A673 (cell line): Measurements from ENCODE around the gene OR52A5. TPM values are rescaled to one million over a fixed set of nuclear protein-coding genes. Genes with fewer than 3 reads are reported as not detected.

Source experiments
- BruUV-seq: library from RNA; stranded (reverse); fragments of 400-500 nt; replicated peaks from 2 replicates; lab custom pipeline; 2021; lab: Mats Ljungman, UMichigan
- CTCF ChIA-PET: fragments of 300-600 bp; sonication (Branson Sonifier 250); formaldehyde crosslinking; loops from one replicate; lab custom pipeline; 2022; ENCODE audit warnings: antibody characterized with exemption; lab: Charles Lee
- POLR2A ChIA-PET: fragments of 300-600 bp; sonication (Branson Sonifier 250); formaldehyde crosslinking; loops from one replicate; lab custom pipeline; 2022; ENCODE audit warnings: antibody characterized with exemption; ENCODE audit not compliant: low non-redundant PET; lab: Charles Lee
- DNase-seq: peaks from one replicate; pipeline ENCODE4 v3.0.0-alpha.2; 2015; ENCODE audit warnings: low spot score
- H3K27ac ChIP-seq: fragments of 200-600 bp; sonication (generic); 2 replicates; pipeline ENCODE4 v1.5.1; 2016; ENCODE audit warnings: mixed run types, low read depth, mild to moderate bottlenecking, mixed read lengths, antibody characterized with exemption, low read length; ENCODE audit not compliant: poor library complexity, severe bottlenecking
- H3K27me3 ChIP-seq: fragments of 200-600 bp; sonication (generic); replicated peaks from 2 replicates; pipeline ENCODE4 v1.6.1; 2017; ENCODE audit warnings: mixed run types, low read depth, mild to moderate bottlenecking, mixed read lengths, antibody characterized with exemption, low read length; ENCODE audit not compliant: insufficient read depth, poor library complexity
- H3K36me3 ChIP-seq: fragments of 200-600 bp; sonication (generic); 2 replicates; pipeline ENCODE4 v1.6.1; 2016; ENCODE audit warnings: mixed run types, mild to moderate bottlenecking, mixed read lengths, antibody characterized with exemption, low read length; ENCODE audit not compliant: insufficient read depth, poor library complexity, severe bottlenecking
- H3K4me1 ChIP-seq: fragments of 200-600 bp; sonication (generic); 2 replicates; pipeline ENCODE4 v1.6.1; 2017; ENCODE audit warnings: mixed run types, mild to moderate bottlenecking, mixed read lengths, antibody characterized with exemption, low read length; ENCODE audit not compliant: insufficient read depth, poor library complexity, severe bottlenecking
- H3K4me3 ChIP-seq: fragments of 200-600 bp; sonication (generic); 2 replicates; pipeline ENCODE4 v1.5.1; 2016; ENCODE audit warnings: low read depth, mixed run types, mild to moderate bottlenecking, mixed read lengths, low read length; ENCODE audit not compliant: poor library complexity, severe bottlenecking
- H3K9me3 ChIP-seq: fragments of 200-600 bp; sonication (generic); 2 replicates; pipeline ENCODE4 v1.6.1; 2016; ENCODE audit warnings: mixed run types, low read depth, mild to moderate bottlenecking, mixed read lengths, antibody characterized with exemption, low read length; ENCODE audit not compliant: poor library complexity, severe bottlenecking
- EZH2 ChIP-seq: fragments of 200-600 bp; sonication (generic); IDR thresholded peaks from 2 replicates; pipeline ENCODE4 v1.6.1; 2017; ENCODE audit warnings: borderline replicate concordance, low read depth, mild to moderate bottlenecking, mixed read lengths, antibody characterized with exemption, low read length; ENCODE audit not compliant: poor library complexity, severe bottlenecking
- intact Hi-C: fragments of 100-400 bp; cut with micrococcal nuclease; formaldehyde crosslinking; loops from one replicate; pipeline ENCODE4 v1.10.0; 2022; ENCODE audit not compliant: unreplicated experiment
- total RNA-seq: library from RNA; stranded (reverse); gene quantifications from 2 replicates; pipeline ENCODE4 v1.2.3, GENCODE V29; 2021
- TF ChIP-seq, protein P1 (sequence below): fragments of 300-800, 200-600 bp; sonication (generic); conservative IDR thresholded peaks from 2 replicates; pipeline ENCODE4 v1.5.1; 2017; ENCODE audit warnings: low read depth, mild to moderate bottlenecking, antibody characterized with exemption, low read length, moderate library complexity, mixed read lengths

OR52A5 gene
- total RNA-seq, 1 experiment from 2014 or later = not detected

DNA sequence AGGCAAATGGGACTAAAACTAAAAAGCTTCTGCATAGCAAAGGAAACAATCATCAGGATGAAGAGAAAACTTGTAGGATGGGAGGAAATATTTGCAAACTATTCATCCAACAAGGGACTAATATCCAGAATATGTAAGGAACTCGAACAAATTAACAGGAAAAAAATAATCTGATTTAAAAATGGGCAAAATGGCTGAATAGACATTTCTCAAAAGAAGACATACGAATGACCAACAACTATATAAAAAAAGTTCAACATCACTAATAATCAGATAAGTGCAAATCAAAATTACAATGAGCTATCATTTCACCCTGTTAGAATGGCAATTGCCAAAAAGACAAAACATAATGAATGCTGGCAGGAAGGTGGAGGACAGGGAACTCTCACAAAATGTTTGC, 56.8 kb downstream of the OR52A5 start:
- no TSS peak for BruUV-seq
- Histone ChIP-seq H3K27me3 (no peaks in the 10 kb centered on the region), H3K4me1 (no peaks in the 10 kb centered on the region), H3K27ac (no peak overlapping the region), H3K36me3 (no peaks in the 10 kb centered on the region), H3K4me3 (no peak overlapping the region), H3K9me3 (no peaks in the 10 kb centered on the region)
- CTCF ChIA-PET = no interaction called here
- intact Hi-C loops = no loop called here
- DNase-seq = no peak
- POLR2A ChIA-PET = no interaction called here
- no peak for TF ChIP-seq EZH2
- TF ChIP-seq, protein P1, sequence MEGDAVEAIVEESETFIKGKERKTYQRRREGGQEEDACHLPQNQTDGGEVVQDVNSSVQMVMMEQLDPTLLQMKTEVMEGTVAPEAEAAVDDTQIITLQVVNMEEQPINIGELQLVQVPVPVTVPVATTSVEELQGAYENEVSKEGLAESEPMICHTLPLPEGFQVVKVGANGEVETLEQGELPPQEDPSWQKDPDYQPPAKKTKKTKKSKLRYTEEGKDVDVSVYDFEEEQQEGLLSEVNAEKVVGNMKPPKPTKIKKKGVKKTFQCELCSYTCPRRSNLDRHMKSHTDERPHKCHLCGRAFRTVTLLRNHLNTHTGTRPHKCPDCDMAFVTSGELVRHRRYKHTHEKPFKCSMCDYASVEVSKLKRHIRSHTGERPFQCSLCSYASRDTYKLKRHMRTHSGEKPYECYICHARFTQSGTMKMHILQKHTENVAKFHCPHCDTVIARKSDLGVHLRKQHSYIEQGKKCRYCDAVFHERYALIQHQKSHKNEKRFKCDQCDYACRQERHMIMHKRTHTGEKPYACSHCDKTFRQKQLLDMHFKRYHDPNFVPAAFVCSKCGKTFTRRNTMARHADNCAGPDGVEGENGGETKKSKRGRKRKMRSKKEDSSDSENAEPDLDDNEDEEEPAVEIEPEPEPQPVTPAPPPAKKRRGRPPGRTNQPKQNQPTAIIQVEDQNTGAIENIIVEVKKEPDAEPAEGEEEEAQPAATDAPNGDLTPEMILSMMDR = no peak

Other genes with a start within 250 kb of the OR52A5 start
- not detected in 2 replicates for gene OR51A7, start 234.6 kb downstream of the OR52A5 start, total RNA-seq
- not detected in 2 replicates for gene OR51G2, start 219.0 kb downstream of the OR52A5 start, total RNA-seq
- gene OR51G1, start 214.0 kb downstream of the OR52A5 start, total RNA-seq = not detected in 2 replicates
- not detected in 2 replicates for gene OR51A4, start 190.8 kb downstream of the OR52A5 start, total RNA-seq
- not detected in 2 replicates for gene OR51A2, start 182.6 kb downstream of the OR52A5 start, total RNA-seq
- gene OR51L1, start 143.5 kb downstream of the OR52A5 start, total RNA-seq = not detected in 2 replicates
- not detected in 2 replicates for gene OR52J3, start 91.8 kb downstream of the OR52A5 start, total RNA-seq
- not detected in 2 replicates for gene OR52E2, start 78.7 kb downstream of the OR52A5 start, total RNA-seq
- gene OR52E1, start 68.8 kb downstream of the OR52A5 start, total RNA-seq = not detected in 2 replicates
- not detected in 2 replicates for gene OR52A1, start 16.4 kb upstream of the OR52A5 start, total RNA-seq
- gene OR51V1, start 62.3 kb upstream of the OR52A5 start, total RNA-seq = not detected in 2 replicates
- gene HBB, start 88.7 kb upstream of the OR52A5 start, total RNA-seq = not detected in 2 replicates
- gene HBD, start 96.1 kb upstream of the OR52A5 start, total RNA-seq = not detected in 2 replicates
- gene HBG1, start 111.5 kb upstream of the OR52A5 start, total RNA-seq = not detected in 2 replicates
- gene HBG2, start 116.4 kb upstream of the OR52A5 start, total RNA-seq = not detected in 2 replicates
- gene HBE1, start 131.6 kb upstream of the OR52A5 start, total RNA-seq = not detected in 2 replicates
- not detected in 2 replicates for gene OR51B4, start 163.6 kb upstream of the OR52A5 start, total RNA-seq
- gene OR51B2, start 185.9 kb upstream of the OR52A5 start, total RNA-seq = not detected in 2 replicates
- not detected in 2 replicates for gene OR51B5, start 205.2 kb upstream of the OR52A5 start, total RNA-seq
- gene OR51B6, start 213.2 kb upstream of the OR52A5 start, total RNA-seq = not detected in 2 replicates
- gene OR51M1, start 245.5 kb upstream of the OR52A5 start, total RNA-seq = not detected in 2 replicates